OCI-LY1 (cell line): Measurements from ENCODE around the gene C3orf22.

Experiments used
- EZH2 ChIP-seq: fragments of 200-600 bp; sonication (generic), shearing (Covaris generic); IDR thresholded peaks from 2 replicates; pipeline ENCODE4 v1.8.0; 2017; ENCODE audit warnings: borderline replicate concordance, mixed run types, mild to moderate bottlenecking, antibody characterized with exemption, low read length, moderate library complexity, mixed read lengths
- TF ChIP-seq, protein P1 (sequence below): fragments of 200-600 bp; sonication (generic), shearing (Covaris generic); IDR thresholded peaks from 2 replicates; pipeline ENCODE4 v1.5.1; 2017; ENCODE audit warnings: mild to moderate bottlenecking, antibody characterized with exemption, low read length, moderate library complexity, mixed read lengths

GRCh38 chr3:126554560-126555525 lies 3.9 kb downstream of the C3orf22 start:
- TF ChIP-seq, protein P1, sequence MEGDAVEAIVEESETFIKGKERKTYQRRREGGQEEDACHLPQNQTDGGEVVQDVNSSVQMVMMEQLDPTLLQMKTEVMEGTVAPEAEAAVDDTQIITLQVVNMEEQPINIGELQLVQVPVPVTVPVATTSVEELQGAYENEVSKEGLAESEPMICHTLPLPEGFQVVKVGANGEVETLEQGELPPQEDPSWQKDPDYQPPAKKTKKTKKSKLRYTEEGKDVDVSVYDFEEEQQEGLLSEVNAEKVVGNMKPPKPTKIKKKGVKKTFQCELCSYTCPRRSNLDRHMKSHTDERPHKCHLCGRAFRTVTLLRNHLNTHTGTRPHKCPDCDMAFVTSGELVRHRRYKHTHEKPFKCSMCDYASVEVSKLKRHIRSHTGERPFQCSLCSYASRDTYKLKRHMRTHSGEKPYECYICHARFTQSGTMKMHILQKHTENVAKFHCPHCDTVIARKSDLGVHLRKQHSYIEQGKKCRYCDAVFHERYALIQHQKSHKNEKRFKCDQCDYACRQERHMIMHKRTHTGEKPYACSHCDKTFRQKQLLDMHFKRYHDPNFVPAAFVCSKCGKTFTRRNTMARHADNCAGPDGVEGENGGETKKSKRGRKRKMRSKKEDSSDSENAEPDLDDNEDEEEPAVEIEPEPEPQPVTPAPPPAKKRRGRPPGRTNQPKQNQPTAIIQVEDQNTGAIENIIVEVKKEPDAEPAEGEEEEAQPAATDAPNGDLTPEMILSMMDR: no peak
- no peak for TF ChIP-seq EZH2
